ENCODE data around the gene PSMA3. TPM values are rescaled to one million over a fixed set of nuclear protein-coding genes. Genes with fewer than 3 reads are reported as not detected.

The PSMA3 gene
- total and polyA plus RNA-seq, 9 of the 15 experiments (the other 6 are each of a cell fraction or from before 2014, with no cell fraction given) = 129 to 786 (median 319) TPM

GRCh38 chr14:58307597-58308316, 63.1 kb downstream of the PSMA3 start:
- Histone ChIP-seq H3K27ac (ENCODE audit: extremely low read depth, low read depth, low read length) (no peak overlapping the region), H3K4me3 (no peak overlapping the region), H3K36me3 (ENCODE audit: control insufficient read depth, insufficient read depth, low read length) (peaks cover 32% of the 10 kb centered on the region; the same call in 2 of the 3 replicates), H3K9ac (ENCODE audit: insufficient read depth in 1 of 2, low read depth in 2 of 2, low read length in 2 of 2) (no peak overlapping the region), H3K9me1 (ENCODE audit: control insufficient read depth, insufficient read depth, low read length) (no peaks in the 10 kb centered on the region), H3K9me3 (replicated peaks; ENCODE audit: control insufficient read depth, insufficient read depth, low read depth, low read length) (no peaks in the 10 kb centered on the region), H3K79me2 (ENCODE audit: control insufficient read depth, insufficient read depth, low read length) (0 out of 3 replicates have a peak, but pooled peaks cover 2% of the 10 kb centered on the region), H4K20me1 (replicated peaks; ENCODE audit: control insufficient read depth, insufficient read depth, low read length) (no peaks in the 10 kb centered on the region), H3K27me3 (ENCODE audit: control insufficient read depth in 2 of 2, insufficient read depth in 2 of 2, low read length in 2 of 2) (no peaks in the 10 kb centered on the region), H3K4me2 (ENCODE audit: insufficient read depth, low read length) (no peak overlapping the region), H3K4me1 (replicated peaks in 1 of 2; ENCODE audit: control insufficient read depth in 2 of 2, insufficient read depth in 2 of 2, low read length in 2 of 2) (no peaks in the 10 kb centered on the region), H2AFZ (ENCODE audit: low read depth, low read length) (no peak overlapping the region)
- intact Hi-C loops (cut with micrococcal nuclease) = no loop called here
- 91% methylated on average over 4 of the region's 8 CpGs for WGBS (ENCODE audit: insufficient coverage, low coverage, missing lambda C conversion rate)
- no peak for FAIRE-seq
- ATAC-seq = no peak
- in situ Hi-C loops (cut with MboI) = no loop called here
- TF ChIP-seq CEBPB (tag; IDR thresholded peaks at IDR 0.05) = no peak
- TF ChIP-seq BRF2 (IDR thresholded peaks at IDR 0.05; ENCODE audit: borderline replicate concordance, insufficient read depth, insufficient read length) = no peak
- TF ChIP-seq RAD51 (IDR thresholded peaks at IDR 0.05; ENCODE audit: borderline replicate concordance, low read depth) = no peak
- no peak for TF ChIP-seq ZNF583 (CRISPR knock-in tag; IDR thresholded peaks at IDR 0.05)
- BruUV-seq (replicated peaks) = no TSS peak
- no peak for DNase-seq (ENCODE audit: extremely low read depth in 1 of 4, low spot score in 3 of 4)
- ChIA-PET CTCF (ENCODE audit: low intra/inter-chr PET ratio) (no interaction called here), POLR2A (interaction anchor here (2.2 kb wide), 1 partner anchor 10 kb away, joined by 10 read pairs; the partner anchor contains the start of gene ARID4A)

Data from K562 (cell line).